Activated T-cell treated with anti-CD3 and anti-CD28 coated beads for 4 hours (primary cell): Measurements from ENCODE around the gene VGF.
"Not testable (repeated sequence)": the region's sequence is repeated elsewhere in the genome, so short reads cannot be mapped to it uniquely, and the experiment has no call there.

Experiments
- DNase-seq: peaks from one replicate; pipeline ENCODE4 v3.0.0-alpha.2; 2020

VGF gene

GRCh38 chr7:101114492-101114891, 50.9 kb downstream of the VGF start:
- DNase-seq = no peak

- no peak for DNase-seq
Observed at GRCh38 chr7:101113836-101114235, 51.5 kb downstream of the VGF start.

- DNase-seq = not testable (repeated sequence)
Observed at GRCh38 chr7:101113140-101113539, 52.2 kb downstream of the VGF start.
